Bronchial epithelial cell (primary cell): ENCODE data around the gene DOCK9. TPM values are rescaled to one million over a fixed set of nuclear protein-coding genes. Genes with fewer than 3 reads are reported as not detected.

Experiments used
- DNase-seq: peaks from one replicate; pipeline ENCODE4 v3.0.0-alpha.2; 2010; ENCODE audit warnings: low read depth
- FAIRE-seq: peaks from 2 replicates; lab custom pipeline; 2011; peaks lifted over from hg19 to GRCh38; lab: Jason Lieb, UNC
- H3K27me3 ChIP-seq: 2 replicates; pipeline ENCODE4 v1.5.1; 2011; ENCODE audit warnings: low read length; ENCODE audit not compliant: control insufficient read depth, insufficient read depth
- H3K36me3 ChIP-seq: 2 replicates; pipeline ENCODE4 v1.5.1; 2011; ENCODE audit warnings: low read length; ENCODE audit not compliant: control insufficient read depth, insufficient read depth
- H3K4me3 ChIP-seq: 2 replicates; pipeline ENCODE4 v1.5.1; 2011; ENCODE audit warnings: mild to moderate bottlenecking, low read depth, low read length, control low read depth
- total RNA-seq: library from RNA; depleted of rRNA; stranded (reverse); fragments of >200 nt; gene quantifications from 2 replicates; pipeline ENCODE4 v1.2.1, GENCODE V29; 2014
- TF ChIP-seq, protein P1 (sequence below): IDR thresholded peaks from 2 replicates; pipeline ENCODE4 v1.5.1; 2011; ENCODE audit warnings: mild to moderate bottlenecking, moderate library complexity, low read length, control low read depth, inconsistent platforms; ENCODE audit not compliant: insufficient read depth, severe bottlenecking

Gene DOCK9
- total RNA-seq, 1 donor from 2014 or later: 72.9 TPM

DNA sequence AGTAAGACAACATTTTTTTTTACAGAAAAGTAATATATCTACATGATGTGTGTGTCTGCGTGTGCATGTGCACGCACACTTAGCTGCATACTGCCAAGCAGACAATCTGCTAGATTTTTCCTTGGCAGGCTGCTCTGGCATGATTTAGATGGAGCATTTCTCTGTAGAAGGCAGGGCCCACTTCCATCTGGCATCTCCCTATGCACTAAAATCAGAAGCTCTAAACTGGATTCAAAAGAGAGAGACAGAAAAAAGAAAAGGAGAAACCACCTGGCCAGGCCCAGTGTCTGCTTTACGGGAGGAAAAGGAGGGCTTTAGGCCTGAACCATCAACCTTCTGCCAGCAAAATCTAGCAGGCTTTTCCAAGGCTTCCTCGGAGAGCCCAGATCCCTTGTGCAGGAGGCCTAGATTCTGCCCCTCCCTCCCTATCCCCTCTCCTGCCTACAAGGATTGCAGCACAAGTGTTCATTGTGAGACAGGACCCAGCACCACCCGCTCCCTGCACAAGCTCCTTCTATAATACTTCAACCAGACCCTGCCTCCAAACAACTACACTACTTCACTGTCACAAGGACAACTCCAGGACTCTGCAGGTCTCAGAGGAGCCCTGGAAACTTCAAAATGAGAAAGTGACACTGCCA is 99.3 kb downstream of the DOCK9 start:
- Histone ChIP-seq H3K27me3 (no peaks in the 10 kb centered on the region), H3K36me3 (peaks cover 18% of the 10 kb centered on the region), H3K4me3 (no peak overlapping the region)
- TF ChIP-seq, protein P1, sequence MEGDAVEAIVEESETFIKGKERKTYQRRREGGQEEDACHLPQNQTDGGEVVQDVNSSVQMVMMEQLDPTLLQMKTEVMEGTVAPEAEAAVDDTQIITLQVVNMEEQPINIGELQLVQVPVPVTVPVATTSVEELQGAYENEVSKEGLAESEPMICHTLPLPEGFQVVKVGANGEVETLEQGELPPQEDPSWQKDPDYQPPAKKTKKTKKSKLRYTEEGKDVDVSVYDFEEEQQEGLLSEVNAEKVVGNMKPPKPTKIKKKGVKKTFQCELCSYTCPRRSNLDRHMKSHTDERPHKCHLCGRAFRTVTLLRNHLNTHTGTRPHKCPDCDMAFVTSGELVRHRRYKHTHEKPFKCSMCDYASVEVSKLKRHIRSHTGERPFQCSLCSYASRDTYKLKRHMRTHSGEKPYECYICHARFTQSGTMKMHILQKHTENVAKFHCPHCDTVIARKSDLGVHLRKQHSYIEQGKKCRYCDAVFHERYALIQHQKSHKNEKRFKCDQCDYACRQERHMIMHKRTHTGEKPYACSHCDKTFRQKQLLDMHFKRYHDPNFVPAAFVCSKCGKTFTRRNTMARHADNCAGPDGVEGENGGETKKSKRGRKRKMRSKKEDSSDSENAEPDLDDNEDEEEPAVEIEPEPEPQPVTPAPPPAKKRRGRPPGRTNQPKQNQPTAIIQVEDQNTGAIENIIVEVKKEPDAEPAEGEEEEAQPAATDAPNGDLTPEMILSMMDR: no peak
- DNase-seq: no peak
- FAIRE-seq: no peak

DNA sequence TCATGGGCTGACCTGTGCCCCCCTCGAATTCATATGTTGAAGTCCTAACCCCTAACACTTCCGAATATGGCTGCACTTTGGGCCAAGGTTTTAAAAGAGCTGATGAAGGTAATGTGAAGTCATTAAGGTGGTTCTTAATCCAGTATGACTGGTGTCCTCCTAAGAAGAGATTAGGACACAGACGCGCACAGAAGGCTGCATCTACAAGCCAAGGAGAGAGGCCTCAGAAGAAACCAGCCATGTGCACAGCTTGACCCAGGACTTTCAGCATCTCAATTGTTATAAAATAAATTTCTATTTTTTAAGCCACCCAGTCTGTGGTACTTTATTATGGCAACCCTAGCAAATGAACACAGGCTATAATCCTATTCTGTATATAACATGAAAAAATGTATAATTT is 99.9 kb downstream of the DOCK9 start:
- FAIRE-seq (peak; percentile 7), DNase-seq (no peak)
- no peak overlapping the region for H3K4me3 ChIP-seq
- peaks cover 18% of the 10 kb centered on the region for H3K36me3 ChIP-seq
- TF ChIP-seq, protein P1: no peak
- H3K27me3 ChIP-seq: no peaks in the 10 kb centered on the region

DNA sequence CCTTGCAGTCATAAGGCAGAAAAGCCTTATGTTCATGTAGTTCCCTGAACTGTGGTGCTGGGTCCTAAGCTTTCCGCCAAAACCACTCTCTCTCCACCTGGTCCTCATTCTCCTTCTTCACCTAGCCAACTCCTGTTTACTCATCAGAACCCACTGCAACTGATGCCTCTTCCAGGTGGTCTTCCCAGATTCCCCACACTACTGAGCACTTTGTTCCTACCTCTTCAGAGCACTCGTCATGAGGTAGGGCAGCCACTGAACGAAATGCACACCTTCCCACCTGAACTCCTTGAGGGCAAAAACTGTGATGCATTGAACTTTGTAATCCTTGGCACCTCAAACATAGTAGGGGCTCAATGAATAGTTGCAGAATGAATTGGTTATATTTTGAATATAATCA is 100.4 kb downstream of the DOCK9 start:
- FAIRE-seq (no peak), DNase-seq (no peak)
- Histone ChIP-seq H3K4me3 (no peak overlapping the region), H3K36me3 (peaks cover 17% of the 10 kb centered on the region), H3K27me3 (no peaks in the 10 kb centered on the region)
- TF ChIP-seq, protein P1: no peak

DNA sequence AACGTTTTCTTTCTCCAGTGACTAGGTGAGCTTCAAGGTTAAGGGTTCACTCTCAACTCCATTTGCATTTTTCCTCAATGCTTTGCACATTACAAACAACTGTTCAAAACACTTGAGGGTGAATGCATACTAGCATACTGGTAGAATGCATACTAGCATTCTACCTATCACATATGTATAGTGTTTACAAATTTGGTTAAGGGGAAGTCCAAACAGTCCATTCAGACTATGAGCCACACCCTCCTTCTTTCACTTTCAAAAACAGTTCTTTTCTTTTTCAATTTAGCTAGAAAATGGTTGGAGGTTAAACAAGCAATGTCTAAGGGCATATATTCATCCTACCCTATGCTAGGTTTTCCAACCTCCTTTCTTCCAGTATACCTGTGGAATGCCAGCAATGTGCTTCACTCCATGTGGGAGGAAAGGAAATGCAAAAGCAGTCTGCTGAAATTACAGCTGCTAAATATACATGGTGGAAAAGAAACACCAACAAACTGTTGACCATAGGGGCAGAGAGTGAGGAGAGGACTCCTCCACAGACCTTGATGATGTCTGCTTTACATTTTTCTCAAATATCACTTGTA is 102.6 kb downstream of the DOCK9 start:
- Histone ChIP-seq H3K4me3 (no peak overlapping the region), H3K27me3 (no peaks in the 10 kb centered on the region), H3K36me3 (peaks cover 15% of the 10 kb centered on the region)
- no peak for FAIRE-seq
- DNase-seq: no peak
- TF ChIP-seq, protein P1: no peak

DNA sequence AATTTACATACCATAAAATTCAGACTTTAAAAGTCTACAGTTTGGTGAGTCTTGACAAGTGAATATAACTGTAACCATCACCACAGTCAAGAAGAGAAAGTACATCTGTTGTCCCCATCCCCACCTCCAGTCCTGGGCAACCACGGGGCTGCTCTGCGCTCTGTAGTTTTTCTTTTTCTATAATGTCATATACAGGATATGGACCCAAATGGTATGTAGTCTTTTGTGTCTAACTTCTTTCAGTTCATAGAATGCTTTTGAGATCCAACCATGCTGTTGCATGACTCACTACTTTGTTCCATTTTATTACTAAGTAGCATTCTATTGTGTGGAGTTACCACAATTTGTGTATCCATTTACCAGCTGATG is 103.9 kb downstream of the DOCK9 start:
- TF ChIP-seq, protein P1: no peak
- no peak overlapping the region for H3K4me3 ChIP-seq
- H3K36me3 ChIP-seq: peaks cover 11% of the 10 kb centered on the region

DNA sequence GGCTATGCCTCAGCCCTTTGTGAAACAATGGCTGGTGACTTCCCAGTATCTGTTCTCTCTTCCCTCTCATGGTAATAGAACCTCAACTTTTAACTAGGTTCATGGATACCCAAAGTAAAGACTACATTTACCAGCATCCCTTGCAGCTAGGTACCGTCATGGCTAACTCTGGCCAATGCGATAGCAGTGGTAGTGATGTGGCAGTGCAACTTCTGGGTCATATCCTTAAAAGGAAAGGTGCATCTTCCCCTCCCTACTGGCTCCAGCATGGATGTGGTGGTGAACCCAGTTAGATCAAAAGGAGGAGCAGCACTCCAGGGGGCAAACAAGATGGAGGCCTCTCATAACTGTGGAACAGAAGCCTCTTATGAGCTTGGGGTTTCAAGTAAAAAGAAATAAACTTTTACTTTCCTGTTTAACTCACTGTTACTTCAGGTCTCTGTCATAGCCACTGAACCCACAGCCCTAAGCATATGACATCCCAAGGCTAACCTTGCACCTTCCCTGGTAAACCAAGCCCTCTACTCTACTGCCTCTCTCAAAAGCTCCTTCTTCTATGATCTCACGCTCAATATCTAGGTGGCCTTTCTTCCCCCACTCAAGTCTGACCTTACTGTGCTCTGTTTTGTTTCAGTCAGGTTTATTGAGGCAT is 104.4 kb downstream of the DOCK9 start:
- Histone ChIP-seq H3K36me3 (peaks cover 10% of the 10 kb centered on the region), H3K4me3 (no peak overlapping the region), H3K27me3 (no peaks in the 10 kb centered on the region)
- DNase-seq (no peak), FAIRE-seq (no peak)
- TF ChIP-seq, protein P1: no peak

More for the DNA sequence above, 103.9 kb downstream of the DOCK9 start:
- DNase-seq: no peak
- FAIRE-seq: no peak
- no peaks in the 10 kb centered on the region for H3K27me3 ChIP-seq
